Adrenal gland (tissue), 12 donors: ENCODE data around the gene BAG1. TPM values are rescaled to one million over a fixed set of nuclear protein-coding genes. Genes with fewer than 3 reads are reported as not detected.
A peak's percentile ranks its signal among the peaks of the same experiment; 100 is the strongest.

Experiments
- DNase-seq, 7 donors: peaks; one replicate each; pipeline ENCODE4 v3.0.0-alpha.2; 2019 to 2020
- H3K27ac ChIP-seq, 5 donors: fragments of 200-600 bp; sonication (generic) in 4 of 5; 1 replicate in 3 of 5; 2 replicates in 2 of 5; pipeline versions ENCODE4 v1.5.1 to v1.8.0; 2016 to 2020; ENCODE audit warnings: mild to moderate bottlenecking in 1 of 5
- H3K27me3 ChIP-seq: fragments of 200-600 bp; 2 replicates; pipeline ENCODE4 v1.8.0; 2021
- H3K36me3 ChIP-seq, 2 donors: fragments of 200-600 bp; replicated peaks in 1 of 2; 1 replicate in 1 of 2; 2 replicates in 1 of 2; pipeline versions ENCODE4 v1.5.1 to v1.8.0; 2018 to 2022
- H3K4me1 ChIP-seq, 2 donors: fragments of 200-600 bp; replicated peaks in 1 of 2; 1 replicate in 1 of 2; 2 replicates in 1 of 2; pipeline versions ENCODE4 v1.5.1 to v1.8.0; 2018 to 2021
- H3K4me3 ChIP-seq, 4 donors: fragments of 200-600 bp; sonication (generic) in 3 of 4; one replicate each; pipeline ENCODE4 v1.5.1; 2016 to 2018
- H3K9me3 ChIP-seq, 3 donors: fragments of 200-600 bp; sonication (generic) in 1 of 3; replicated peaks in 1 of 3; 1 replicate in 2 of 3; 2 replicates in 1 of 3; pipeline versions ENCODE4 v1.5.1 to v1.8.0; 2016 to 2021
- CTCF ChIP-seq, 6 experiments: fragments of 450-650 bp in 4 of 6; fragments of 200-600 bp in 2 of 6; sonication (generic) in 1 of 6; IDR thresholded peaks; 1 replicate in 5 of 6; 2 replicates in 1 of 6; pipeline versions ENCODE4 v1.5.1 to v1.8.0; 2016 to 2021; ENCODE audit warnings: antibody characterized with exemption in 6 of 6, mild to moderate bottlenecking in 2 of 6, moderate library complexity in 1 of 6
- POLR2A ChIP-seq, 2 donors: fragments of 450-650 bp; IDR thresholded peaks; one replicate each; pipeline ENCODE4 v1.6.1; 2017; ENCODE audit warnings: antibody characterized with exemption in 2 of 2, mild to moderate bottlenecking in 2 of 2, moderate library complexity in 1 of 2
- WGBS, 4 donors: extraction: QIAGEN DNeasy Blood & Tissue Kit in 2 of 4; methylation state at CpG; one replicate each; pipeline versions ENCODE4 v1.1.5 to v1.1.7; 2013 to 2017; 5-methylcytosine and 5-hydroxymethylcytosine counted together
- intact Hi-C, 2 donors: fragments of 100-400 bp; cut with DNase I; formaldehyde crosslinking; loops; one replicate each; pipeline versions ENCODE4 v1.14.1 to v1.15.0; 2022 to 2023
- polyA plus RNA-seq, 3 donors: library from polyadenylated mRNA; stranded (reverse); fragments of 200-250 nt in 2 of 3; fragments of 350-450 nt in 1 of 3; fragmentation: Illumina TruSeq in 1 of 3; extraction: RNeasy Lipid Tissue Mini Kit (QIAGEN cat#74804) in 1 of 3; gene quantifications; one replicate each; pipeline ENCODE4 v1.2.3, GENCODE V29; 2013 to 2014
- total RNA-seq, 9 donors: library from RNA; depleted of rRNA in 4 of 9; stranded (reverse); fragments of >200 nt in 4 of 9; fragments of 120-200 nt in 1 of 9; fragmentation: NEBNext Ultra II Directional in 1 of 9; extraction: Animal tissue kit (Norgen Biotek cat#: 25700) in 1 of 9; gene quantifications; one replicate each; pipeline versions ENCODE4 v1.1.0 to v1.2.4, GENCODE V29; 2013 to 2023
- donor health status: healthy with polysubstance abuse.
- donor health status: Bipolar disorder and iron deficiency.
- donor health status: DM: yes; HTN: yes; CAD: no.
- donor health status: DM: no; HTN: no; CAD: no.
- donor health status: DM: no; HTN: no; CAD: no.
- donor health status: DM: yes; HTN: yes; CAD: no.

BAG1 gene
- total and polyA plus RNA-seq, 12 donors: 46.9 to 141 (median 68.8) TPM

DNA sequence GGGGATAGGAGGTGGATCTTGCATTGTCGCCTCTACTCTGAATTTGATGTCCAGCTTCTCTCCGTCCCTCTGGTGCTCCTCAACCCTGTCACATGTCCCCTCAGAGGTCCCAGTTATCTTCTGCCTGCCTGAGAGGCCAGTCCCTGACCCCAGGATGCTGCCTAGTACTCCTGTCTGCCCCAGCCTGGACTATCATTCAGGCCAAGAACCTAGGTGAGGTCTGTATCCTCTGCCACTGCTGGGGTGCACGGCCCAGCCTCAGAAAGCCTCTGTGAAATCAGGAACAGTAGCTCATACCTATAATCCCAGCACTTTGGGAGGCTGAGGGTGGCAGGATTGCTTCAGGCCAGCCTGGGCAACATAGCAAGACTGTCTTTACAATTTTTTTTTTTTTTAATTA, 15.9 kb downstream of the BAG1 start:
- Histone ChIP-seq H3K9me3 (no peaks in the 10 kb centered on the region), H3K27me3 (no peaks in the 10 kb centered on the region), H3K36me3 (peaks cover 0 to 12% of the 10 kb centered on the region in 2 donors), H3K27ac (no peak overlapping the region), H3K4me3 (no peak overlapping the region), H3K4me1 (no peaks in the 10 kb centered on the region)
- DNase-seq: peak in 1 of 7 donors; percentile 20
- 90 to 100% (median 98%) methylated on average over 1 to 3 of the region's 3 CpGs for WGBS, 4 donors
- TF ChIP-seq CTCF (IDR thresholded peaks at IDR 0.05): no peak
- TF ChIP-seq POLR2A (IDR thresholded peaks at IDR 0.05): no peak
- intact Hi-C loops: no loop called here

GRCh38 chr9:33246269-33246860, 18.1 kb downstream of the BAG1 start:
- TF ChIP-seq POLR2A (IDR thresholded peaks at IDR 0.05) (no peak), CTCF (IDR thresholded peaks at IDR 0.05) (no peak)
- no peaks in the 10 kb centered on the region for H3K36me3 ChIP-seq
- H3K27ac ChIP-seq: no peak overlapping the region
- intact Hi-C loops: no loop called here
- no peaks in the 10 kb centered on the region for H3K4me1 ChIP-seq
- no peaks in the 10 kb centered on the region for H3K27me3 ChIP-seq
- WGBS, 4 donors: 89 to 97% (median 93%) methylated on average over 6 to 9 of the region's 9 CpGs
- no peak overlapping the region for H3K4me3 ChIP-seq
- DNase-seq: peak in 1 of 7 donors; percentile 38
- H3K9me3 ChIP-seq: no peaks in the 10 kb centered on the region

- intact Hi-C loops: no loop called here
- peak in 1 of 7 donors; percentile 35 for DNase-seq
Observed at GRCh38 chr9:33245341-33245740, 19.2 kb downstream of the BAG1 start.

GRCh38 chr9:33244137-33244784, 20.2 kb downstream of the BAG1 start:
- Histone ChIP-seq H3K27ac (no peak overlapping the region), H3K9me3 (no peaks in the 10 kb centered on the region), H3K4me3 (no peak overlapping the region), H3K36me3 (no peaks in the 10 kb centered on the region), H3K4me1 (peaks cover 0 to 14% of the 10 kb centered on the region in 2 donors), H3K27me3 (no peaks in the 10 kb centered on the region)
- intact Hi-C loops: no loop called here
- peak in 1 of 7 donors; percentile 6 for DNase-seq
- TF ChIP-seq POLR2A (IDR thresholded peaks at IDR 0.05) (no peak), CTCF (IDR thresholded peaks at IDR 0.05) (no peak)
- 81 to 86% (median 86%) methylated on average over 9 of the region's 9 CpGs for WGBS, 4 donors

More at GRCh38 chr9:33245341-33245740, 19.2 kb downstream of the BAG1 start:
- no peaks in the 10 kb centered on the region for H3K27me3 ChIP-seq
- H3K27ac ChIP-seq: no peak overlapping the region
- no peak for TF ChIP-seq POLR2A (IDR thresholded peaks at IDR 0.05)
- TF ChIP-seq CTCF (IDR thresholded peaks at IDR 0.05): no peak
- H3K4me1 ChIP-seq: peaks cover 0 to 3% of the 10 kb centered on the region in 2 donors
- H3K9me3 ChIP-seq: no peaks in the 10 kb centered on the region
- no peak overlapping the region for H3K4me3 ChIP-seq
- H3K36me3 ChIP-seq: no peaks in the 10 kb centered on the region
- WGBS, 4 donors: 89 to 96% (median 96%) methylated on average over 2 of the region's 2 CpGs; no CpG with 5 or more reads in 1 of the 4 donors
